Measurements from ENCODE around the gene SF3B4. TPM values are rescaled to one million over a fixed set of nuclear protein-coding genes. Genes with fewer than 3 reads are reported as not detected.
"Not testable (repeated sequence)": the region's sequence is repeated elsewhere in the genome, so short reads cannot be mapped to it uniquely, and the experiment has no call there.

Gene SF3B4
- total RNA-seq, 2 donors from 2014 or later = 85.8 to 93.8 TPM

DNA sequence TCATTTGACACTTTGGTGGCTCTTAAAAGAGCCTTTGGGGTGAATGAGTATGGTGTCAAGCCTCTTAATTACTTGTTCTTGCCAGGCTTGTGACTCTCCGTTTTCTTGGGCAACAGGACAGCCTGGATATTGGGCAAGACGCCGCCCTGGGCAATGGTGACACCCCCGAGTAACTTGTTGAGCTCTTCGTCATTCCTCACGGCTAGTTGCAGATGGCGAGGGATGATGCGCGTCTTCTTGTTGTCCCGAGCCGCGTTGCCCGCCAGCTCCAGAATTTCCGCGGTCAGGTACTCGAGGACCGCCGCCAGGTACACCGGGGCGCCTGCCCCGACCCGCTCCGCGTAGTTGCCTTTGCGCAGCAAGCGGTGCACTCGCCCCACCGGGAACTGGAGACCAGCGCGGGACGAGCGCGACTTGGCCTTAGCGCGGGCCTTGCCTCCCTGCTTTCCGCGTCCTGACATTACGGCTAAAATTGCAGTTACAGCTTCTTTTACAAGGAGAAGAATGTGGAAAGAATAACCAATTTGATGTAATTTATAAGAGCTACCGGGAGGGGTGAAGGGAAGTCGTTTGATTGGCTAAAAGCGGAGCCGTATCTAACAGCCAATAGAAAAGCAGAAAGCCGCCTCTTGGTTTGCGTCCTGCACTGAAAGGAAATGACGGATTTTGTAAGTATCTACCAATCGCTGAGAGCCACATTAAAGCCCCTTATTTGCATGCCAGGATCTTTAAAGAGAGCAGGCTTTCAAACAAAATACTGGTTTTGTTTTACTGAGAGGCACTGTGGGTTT is 40.0 kb downstream of the SF3B4 start:
- Histone ChIP-seq H3K27ac (ENCODE audit: low read depth, low read length) (peak overlapping the region; percentile 98), H3K9me3 (ENCODE audit: control insufficient read depth, low read length) (no peaks in the 10 kb centered on the region), H3K4me1 (ENCODE audit: control insufficient read depth, insufficient read depth, low read length) (no peaks in the 10 kb centered on the region), H3K36me3 (ENCODE audit: control insufficient read depth, insufficient read depth, low read length) (no peaks in the 10 kb centered on the region), H3K27me3 (ENCODE audit: control insufficient read depth, insufficient read depth, low read length, poor library complexity, severe bottlenecking) (no peaks in the 10 kb centered on the region), H3K9ac (ENCODE audit: extremely low read depth, low read length, poor library complexity, severe bottlenecking) (peak overlapping the region; percentile 84), H3K4me3 (ENCODE audit: low read length) (peak overlapping the region; percentile 89)
- H3K4me1 Mint-ChIP-seq = no peaks in the 10 kb centered on the region
- H3K9me3 Mint-ChIP-seq = no peaks in the 10 kb centered on the region
- no peaks in the 10 kb centered on the region for H3K36me3 Mint-ChIP-seq (ENCODE audit: low read depth)
- no peaks in the 10 kb centered on the region for H3K27me3 Mint-ChIP-seq (ENCODE audit: insufficient read depth)
- 0% methylated on average over 41 to 46 of the region's 46 CpGs for WGBS, 2 experiments (ENCODE audit: insufficient coverage in 1 of 2, insufficient read length in 1 of 2)
- no peak overlapping the region for H3K27ac Mint-ChIP-seq
- no peak overlapping the region for H3K4me3 Mint-ChIP-seq
- TF ChIP-seq, protein P1, sequence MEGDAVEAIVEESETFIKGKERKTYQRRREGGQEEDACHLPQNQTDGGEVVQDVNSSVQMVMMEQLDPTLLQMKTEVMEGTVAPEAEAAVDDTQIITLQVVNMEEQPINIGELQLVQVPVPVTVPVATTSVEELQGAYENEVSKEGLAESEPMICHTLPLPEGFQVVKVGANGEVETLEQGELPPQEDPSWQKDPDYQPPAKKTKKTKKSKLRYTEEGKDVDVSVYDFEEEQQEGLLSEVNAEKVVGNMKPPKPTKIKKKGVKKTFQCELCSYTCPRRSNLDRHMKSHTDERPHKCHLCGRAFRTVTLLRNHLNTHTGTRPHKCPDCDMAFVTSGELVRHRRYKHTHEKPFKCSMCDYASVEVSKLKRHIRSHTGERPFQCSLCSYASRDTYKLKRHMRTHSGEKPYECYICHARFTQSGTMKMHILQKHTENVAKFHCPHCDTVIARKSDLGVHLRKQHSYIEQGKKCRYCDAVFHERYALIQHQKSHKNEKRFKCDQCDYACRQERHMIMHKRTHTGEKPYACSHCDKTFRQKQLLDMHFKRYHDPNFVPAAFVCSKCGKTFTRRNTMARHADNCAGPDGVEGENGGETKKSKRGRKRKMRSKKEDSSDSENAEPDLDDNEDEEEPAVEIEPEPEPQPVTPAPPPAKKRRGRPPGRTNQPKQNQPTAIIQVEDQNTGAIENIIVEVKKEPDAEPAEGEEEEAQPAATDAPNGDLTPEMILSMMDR (conservative IDR thresholded peaks at IDR 0.05) = no peak
- DNase-seq = peak; percentile 90

DNA sequence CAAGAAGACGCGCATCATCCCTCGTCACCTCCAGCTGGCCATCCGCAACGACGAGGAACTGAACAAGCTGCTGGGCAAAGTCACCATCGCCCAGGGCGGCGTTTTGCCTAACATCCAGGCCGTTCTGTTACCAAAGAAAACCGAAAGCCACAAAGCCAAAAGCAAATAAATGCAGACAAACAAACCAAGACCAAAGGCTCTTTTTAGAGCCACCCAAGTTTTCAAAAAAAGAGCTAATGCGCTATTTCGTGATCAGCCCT is 40.5 kb downstream of the SF3B4 start:
- H3K27me3 ChIP-seq (ENCODE audit: control insufficient read depth, insufficient read depth, low read length, poor library complexity, severe bottlenecking); H3K4me1 ChIP-seq (ENCODE audit: control insufficient read depth, insufficient read depth, low read length); H3K27ac Mint-ChIP-seq; H3K36me3 ChIP-seq (ENCODE audit: control insufficient read depth, insufficient read depth, low read length); H3K27me3 Mint-ChIP-seq (ENCODE audit: insufficient read depth); H3K9me3 Mint-ChIP-seq; DNase-seq; H3K4me3 Mint-ChIP-seq; H3K9me3 ChIP-seq (ENCODE audit: control insufficient read depth, low read length); H3K36me3 Mint-ChIP-seq (ENCODE audit: low read depth); H3K4me1 Mint-ChIP-seq: not testable (repeated sequence)
- Histone ChIP-seq H3K4me3 (ENCODE audit: low read length) (peak overlapping the region; percentile 89), H3K9ac (ENCODE audit: extremely low read depth, low read length, poor library complexity, severe bottlenecking) (peak overlapping the region; percentile 84), H3K27ac (ENCODE audit: low read depth, low read length) (peak overlapping the region; percentile 98)
- WGBS, 2 experiments (ENCODE audit: insufficient coverage in 1 of 2, insufficient read length in 1 of 2) = 0% methylated on average over 2 to 13 of the region's 13 CpGs

DNA sequence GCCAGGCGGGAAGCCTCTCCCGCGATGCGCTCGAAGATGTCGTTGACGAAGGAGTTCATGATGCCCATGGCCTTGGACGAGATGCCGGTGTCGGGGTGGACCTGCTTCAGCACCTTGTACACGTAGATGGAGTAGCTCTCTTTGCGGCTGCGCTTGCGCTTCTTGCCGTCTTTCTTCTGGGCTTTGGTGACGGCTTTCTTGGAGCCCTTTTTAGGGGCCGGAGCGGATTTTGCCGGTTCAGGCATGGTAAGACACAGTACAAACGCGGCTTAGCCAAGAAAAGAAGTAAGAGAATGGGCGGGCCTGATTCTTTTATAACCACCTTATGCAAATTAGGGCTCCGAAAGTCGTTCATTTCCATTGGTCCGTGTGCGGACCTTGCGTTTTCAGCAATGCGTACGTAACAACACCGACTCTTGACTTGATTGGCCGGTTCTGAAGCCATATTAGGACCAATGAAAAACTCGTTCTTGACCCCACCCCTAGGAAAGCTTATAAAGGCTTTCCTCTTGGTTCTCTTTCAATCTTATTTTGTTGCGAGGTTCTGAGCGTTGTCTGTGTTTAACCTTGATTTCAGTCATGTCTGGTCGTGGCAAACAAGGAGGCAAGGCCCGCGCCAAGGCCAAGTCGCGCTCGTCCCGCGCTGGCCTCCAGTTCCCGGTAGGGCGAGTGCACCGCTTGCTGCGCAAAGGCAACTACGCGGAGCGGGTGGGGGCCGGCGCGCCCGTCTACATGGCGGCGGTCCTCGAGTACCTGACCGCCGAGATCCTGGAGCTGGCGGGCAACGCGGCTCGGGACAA is 41.0 kb downstream of the SF3B4 start:
- Mint-ChIP-seq H3K36me3 (ENCODE audit: low read depth) (no peaks in the 10 kb centered on the region), H3K4me3 (no peak overlapping the region), H3K27ac (no peak overlapping the region), H3K27me3 (ENCODE audit: insufficient read depth) (no peaks in the 10 kb centered on the region), H3K4me1 (no peaks in the 10 kb centered on the region), H3K9me3 (no peaks in the 10 kb centered on the region)
- Histone ChIP-seq H3K9ac (ENCODE audit: extremely low read depth, low read length, poor library complexity, severe bottlenecking) (peak overlapping the region; percentile 84), H3K27me3 (ENCODE audit: control insufficient read depth, insufficient read depth, low read length, poor library complexity, severe bottlenecking) (no peaks in the 10 kb centered on the region), H3K36me3 (ENCODE audit: control insufficient read depth, insufficient read depth, low read length) (no peaks in the 10 kb centered on the region), H3K4me1 (ENCODE audit: control insufficient read depth, insufficient read depth, low read length) (no peaks in the 10 kb centered on the region), H3K9me3 (ENCODE audit: control insufficient read depth, low read length) (no peaks in the 10 kb centered on the region), H3K27ac (ENCODE audit: low read depth, low read length) (peak overlapping the region; percentile 98), H3K4me3 (ENCODE audit: low read length) (peak overlapping the region; percentile 89)
- peak; percentile 96 for DNase-seq
- TF ChIP-seq, protein P1 (conservative IDR thresholded peaks at IDR 0.05) = no peak
- WGBS, 2 experiments (ENCODE audit: insufficient coverage in 1 of 2, insufficient read length in 1 of 2) = 0 to 1% methylated on average over 41 to 62 of the region's 62 CpGs

DNA sequence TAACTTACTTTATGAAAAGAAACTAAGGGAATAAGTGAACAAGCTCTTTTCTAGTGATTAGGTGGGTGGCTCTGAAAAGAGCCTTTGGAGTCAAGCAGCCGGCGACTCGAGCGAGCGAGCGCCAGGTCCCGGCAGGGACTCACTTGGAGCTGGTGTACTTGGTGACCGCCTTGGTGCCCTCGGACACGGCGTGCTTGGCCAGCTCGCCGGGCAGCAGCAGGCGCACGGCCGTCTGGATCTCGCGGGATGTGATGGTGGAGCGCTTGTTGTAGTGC is 41.5 kb downstream of the SF3B4 start:
- H3K27me3 ChIP-seq (ENCODE audit: control insufficient read depth, insufficient read depth, low read length, poor library complexity, severe bottlenecking); H3K9me3 ChIP-seq (ENCODE audit: control insufficient read depth, low read length); H3K27me3 Mint-ChIP-seq (ENCODE audit: insufficient read depth); H3K4me3 Mint-ChIP-seq; H3K9me3 Mint-ChIP-seq; H3K36me3 Mint-ChIP-seq (ENCODE audit: low read depth); H3K27ac Mint-ChIP-seq; H3K36me3 ChIP-seq (ENCODE audit: control insufficient read depth, insufficient read depth, low read length); H3K4me1 ChIP-seq (ENCODE audit: control insufficient read depth, insufficient read depth, low read length); H3K4me1 Mint-ChIP-seq: not testable (repeated sequence)
- peak overlapping the region; percentile 84 for H3K9ac ChIP-seq (ENCODE audit: extremely low read depth, low read length, poor library complexity, severe bottlenecking)
- peak; percentile 47 for DNase-seq
- peak overlapping the region; percentile 98 for H3K27ac ChIP-seq (ENCODE audit: low read depth, low read length)
- H3K4me3 ChIP-seq (ENCODE audit: low read length) = peak overlapping the region; percentile 89
- WGBS, 2 experiments (ENCODE audit: insufficient coverage in 1 of 2, insufficient read length in 1 of 2) = 0% methylated on average over 7 to 19 of the region's 19 CpGs

Measured in endodermal cell (in vitro differentiated cells).